ENCODE measurements around the gene RBM33.

The RBM33 gene

GRCh38 chr7:155809332-155809946 is 165.0 kb downstream of the RBM33 start (continued):
- TF ChIP-seq ZNF114 (tag by site-specific recombination; IDR thresholded peaks at IDR 0.05) = no peak
- no peak for TF ChIP-seq ZNF211 (tag by site-specific recombination; IDR thresholded peaks at IDR 0.05; ENCODE audit: low read depth)
- no peak for TF ChIP-seq ZNF549 (tag by site-specific recombination; IDR thresholded peaks at IDR 0.05)

GRCh38 chr7:155809947-155810769 is 165.7 kb downstream of the RBM33 start:
- Histone ChIP-seq H3K9me3 (ENCODE audit: control insufficient read depth, insufficient read depth, low read depth, low read length) (no peaks in the 10 kb centered on the region), H3K4me3 (ENCODE audit: low read depth, low read length) (peak overlapping the region; percentile 4; the same call in 1 of the 2 replicates), H3K27ac (ENCODE audit: extremely low read depth, low read depth, low read length) (no peak overlapping the region), H3K36me3 (ENCODE audit: control insufficient read depth in 2 of 2, insufficient read depth in 1 of 2, low read length in 2 of 2) (no peaks in the 10 kb centered on the region), H3K4me1 (ENCODE audit: control insufficient read depth, insufficient read depth, low read length) (peaks cover 2% of the 10 kb centered on the region; the same call in 1 of the 2 replicates)
- ChIA-PET POLR2A (no interaction called here), CTCF (interaction anchor here (0.5 kb wide), 1 partner anchor 664 kb away, joined by 3 read pairs; no protein-coding TSS in a partner anchor)
- no peak; the same call in 1 of the 2 replicates for TF ChIP-seq GFI1B (tag by site-specific recombination; IDR thresholded peaks at IDR 0.05)
- peak; percentile 85 for TF ChIP-seq ZIC2 (tag by site-specific recombination; IDR thresholded peaks at IDR 0.05)
- no peak for TF ChIP-seq ZNF768 (tag by site-specific recombination; IDR thresholded peaks at IDR 0.05)
- TF ChIP-seq SP2 (tag by site-specific recombination; IDR thresholded peaks at IDR 0.05) = no peak
- no peak for TF ChIP-seq ZNF184 (tag by site-specific recombination; IDR thresholded peaks at IDR 0.05)
- TF ChIP-seq ZFP3 (tag by site-specific recombination; IDR thresholded peaks at IDR 0.05; ENCODE audit: low read depth) = no peak
- no peak for TF ChIP-seq KLF9 (tag by site-specific recombination; IDR thresholded peaks at IDR 0.05; ENCODE audit: low read depth)
- TF ChIP-seq ZNF404 (tag by site-specific recombination; IDR thresholded peaks at IDR 0.05) = no peak
- TF ChIP-seq ZNF169 (tag by site-specific recombination; IDR thresholded peaks at IDR 0.05) = no peak
- no peak for TF ChIP-seq ZNF585B (tag by site-specific recombination; IDR thresholded peaks at IDR 0.05)
- no peak for TF ChIP-seq ZNF341 (tag by site-specific recombination; IDR thresholded peaks at IDR 0.05; ENCODE audit: low read depth)
- TF ChIP-seq ZNF777 (tag by site-specific recombination; IDR thresholded peaks at IDR 0.05; ENCODE audit: borderline replicate concordance) = no peak
- TF ChIP-seq ZNF280C (tag by site-specific recombination; IDR thresholded peaks at IDR 0.05) = no peak
- peak; percentile 88 for TF ChIP-seq GLIS1 (tag by site-specific recombination; IDR thresholded peaks at IDR 0.05)
- no peak for TF ChIP-seq ZSCAN16 (tag by site-specific recombination; IDR thresholded peaks at IDR 0.05)
- no peak for TF ChIP-seq ZNF248 (tag by site-specific recombination; IDR thresholded peaks at IDR 0.05)
- TF ChIP-seq ZNF701 (tag by site-specific recombination; IDR thresholded peaks at IDR 0.05) = no peak
- no peak for TF ChIP-seq ZNF10 (tag by site-specific recombination; IDR thresholded peaks at IDR 0.05)
- no peak for TF ChIP-seq PATZ1 (tag by site-specific recombination; IDR thresholded peaks at IDR 0.05)
- no peak for TF ChIP-seq ZNF544 (tag by site-specific recombination; IDR thresholded peaks at IDR 0.05)
- peak; percentile 36; the same call in 1 of the 2 replicates for TF ChIP-seq ZBTB20 (tag by site-specific recombination; IDR thresholded peaks at IDR 0.05)
- no peak for TF ChIP-seq ZNF510 (tag by site-specific recombination; IDR thresholded peaks at IDR 0.05; ENCODE audit: insufficient replicate concordance)
- TF ChIP-seq TCF7L2 (IDR thresholded peaks at IDR 0.05; ENCODE audit: borderline replicate concordance, low read depth, low read length) = no peak
- TF ChIP-seq ZNF610 (tag by site-specific recombination; IDR thresholded peaks at IDR 0.05; ENCODE audit: borderline replicate concordance) = no peak
- TF ChIP-seq ZEB2 (tag by site-specific recombination; IDR thresholded peaks at IDR 0.05) = no peak
- TF ChIP-seq TSHZ1 (tag by site-specific recombination; IDR thresholded peaks at IDR 0.05; ENCODE audit: borderline replicate concordance) = no peak
